Fibroblast of gingiva (primary cell): ENCODE results near the gene C17orf50.
"Not testable (repeated sequence)": the region's sequence is repeated elsewhere in the genome, so short reads cannot be mapped to it uniquely, and the experiment has no call there.

Experiments used
- DNase-seq: peaks from one replicate; pipeline ENCODE4 v3.0.0-alpha.2; 2011; ENCODE audit warnings: low read depth

The C17orf50 gene

DNA sequence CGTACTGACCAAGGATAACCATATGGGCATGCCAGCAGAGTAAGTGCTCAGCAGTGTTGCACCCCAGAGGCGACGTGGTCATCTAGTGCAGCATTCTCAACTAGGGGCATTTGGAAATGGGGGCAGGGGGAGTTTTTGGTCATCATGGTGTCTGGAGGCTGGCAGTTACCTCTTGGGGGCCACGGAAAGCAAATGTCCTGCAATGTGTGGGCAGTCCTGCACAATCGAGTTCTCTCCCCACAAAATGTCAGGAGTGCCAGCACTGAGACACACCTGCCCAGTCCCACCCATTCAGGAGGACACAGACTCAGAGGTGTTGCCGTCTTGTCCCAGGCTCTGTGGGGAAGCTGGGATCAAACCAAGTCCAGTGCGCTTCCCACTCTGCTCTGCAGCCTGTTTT is 26.3 kb upstream of the C17orf50 start:
- DNase-seq: no peak

DNA sequence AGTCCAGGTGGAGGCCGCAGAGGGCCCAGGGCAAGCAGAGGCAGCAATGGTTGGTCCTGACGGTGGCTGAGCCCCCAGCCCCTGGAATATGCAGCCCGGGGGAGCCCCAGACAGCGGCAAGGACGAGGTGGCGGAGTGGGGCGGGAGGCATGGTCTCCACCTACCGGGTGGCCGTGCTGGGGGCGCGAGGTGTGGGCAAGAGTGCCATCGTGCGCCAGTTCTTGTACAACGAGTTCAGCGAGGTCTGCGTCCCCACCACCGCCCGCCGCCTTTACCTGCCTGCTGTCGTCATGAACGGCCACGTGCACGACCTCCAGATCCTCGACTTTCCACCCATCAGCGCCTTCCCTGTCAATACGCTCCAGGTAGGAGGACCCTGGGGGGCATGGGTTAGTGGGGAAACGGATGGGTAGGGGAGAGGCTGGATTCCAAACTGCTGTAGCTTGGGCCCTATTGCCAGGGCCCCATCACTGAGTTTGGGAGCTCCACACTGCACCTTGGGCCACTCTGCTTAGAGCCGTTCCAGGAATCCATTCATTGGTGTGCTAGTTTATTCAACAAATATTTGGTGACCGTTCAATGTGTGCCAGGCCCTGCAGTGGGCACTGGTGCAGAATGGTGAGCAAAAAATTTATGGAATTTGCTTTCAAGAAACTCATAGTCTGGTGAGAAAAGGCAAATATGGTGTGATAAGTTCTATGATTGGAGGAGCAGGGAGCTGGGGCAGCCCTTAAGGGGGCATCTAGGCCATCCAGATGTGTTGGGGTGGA is 25.5 kb upstream of the C17orf50 start:
- DNase-seq: no peak

DNA sequence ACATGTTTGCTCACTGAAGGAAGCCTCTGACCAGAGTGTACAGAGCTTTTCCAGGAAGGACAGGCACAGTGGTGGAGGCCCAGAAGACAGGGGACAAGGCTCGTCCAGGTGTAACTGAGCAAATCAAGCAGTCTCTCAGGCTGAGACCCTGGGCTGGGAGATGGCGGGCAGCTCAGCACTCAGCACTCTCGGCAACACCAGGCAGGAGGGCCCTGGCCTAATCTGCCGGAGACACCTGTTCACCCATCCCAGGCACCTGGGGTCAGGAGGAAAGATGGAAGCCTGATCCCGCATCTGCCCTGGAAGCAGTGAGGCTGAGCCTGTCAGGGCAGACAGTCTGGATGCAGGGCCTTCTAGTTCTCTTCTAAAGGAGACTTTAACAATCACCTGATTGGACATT is 24.5 kb upstream of the C17orf50 start:
- no peak for DNase-seq

DNA sequence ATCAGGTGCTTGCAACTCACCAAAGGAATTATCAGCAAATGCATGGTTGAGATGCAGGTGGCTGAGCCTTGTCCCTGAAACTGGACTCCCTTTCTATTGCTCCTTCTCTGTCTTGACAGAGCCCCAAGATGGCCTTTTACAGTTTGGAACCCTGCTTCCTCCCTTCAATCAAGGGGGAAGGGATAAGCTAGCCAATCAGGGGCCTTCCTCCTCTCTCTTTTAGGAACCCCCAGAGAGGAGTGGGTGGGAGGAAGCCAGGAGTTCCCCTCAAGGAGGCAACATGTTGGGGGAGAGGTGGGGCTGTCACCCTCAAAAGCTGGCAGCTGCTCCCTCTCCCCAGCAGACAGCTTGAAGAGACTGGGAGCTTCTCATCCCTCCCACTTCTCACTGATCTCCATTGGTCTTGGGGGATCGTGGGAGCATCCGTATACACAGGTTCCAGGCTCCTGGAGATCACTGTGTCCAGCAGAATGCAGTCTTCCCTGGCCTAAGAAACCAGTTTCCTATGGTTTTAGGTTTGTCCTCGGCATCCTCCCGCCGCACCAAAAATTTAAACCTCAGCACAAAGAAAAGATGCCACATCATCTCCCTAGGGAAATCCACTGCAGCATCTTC is 22.1 kb upstream of the C17orf50 start:
- no peak for DNase-seq

DNA sequence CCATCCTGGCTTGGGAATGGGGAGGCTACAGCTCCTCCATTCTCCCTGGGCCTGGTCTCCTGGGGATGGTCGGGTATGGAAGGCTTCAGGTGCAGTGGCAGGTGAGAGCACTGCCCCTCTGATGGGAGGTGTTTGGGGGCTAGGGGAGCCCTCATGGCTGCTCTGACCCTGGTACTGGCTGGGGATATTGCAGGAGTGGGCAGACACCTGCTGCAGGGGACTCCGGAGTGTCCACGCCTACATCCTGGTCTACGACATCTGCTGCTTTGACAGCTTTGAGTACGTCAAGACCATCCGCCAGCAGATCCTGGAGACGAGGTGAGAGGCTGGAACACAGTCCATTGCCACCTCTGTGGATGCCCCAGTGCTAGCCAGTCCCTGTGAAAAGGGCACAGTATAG is 20.5 kb upstream of the C17orf50 start:
- DNase-seq: no peak

DNA sequence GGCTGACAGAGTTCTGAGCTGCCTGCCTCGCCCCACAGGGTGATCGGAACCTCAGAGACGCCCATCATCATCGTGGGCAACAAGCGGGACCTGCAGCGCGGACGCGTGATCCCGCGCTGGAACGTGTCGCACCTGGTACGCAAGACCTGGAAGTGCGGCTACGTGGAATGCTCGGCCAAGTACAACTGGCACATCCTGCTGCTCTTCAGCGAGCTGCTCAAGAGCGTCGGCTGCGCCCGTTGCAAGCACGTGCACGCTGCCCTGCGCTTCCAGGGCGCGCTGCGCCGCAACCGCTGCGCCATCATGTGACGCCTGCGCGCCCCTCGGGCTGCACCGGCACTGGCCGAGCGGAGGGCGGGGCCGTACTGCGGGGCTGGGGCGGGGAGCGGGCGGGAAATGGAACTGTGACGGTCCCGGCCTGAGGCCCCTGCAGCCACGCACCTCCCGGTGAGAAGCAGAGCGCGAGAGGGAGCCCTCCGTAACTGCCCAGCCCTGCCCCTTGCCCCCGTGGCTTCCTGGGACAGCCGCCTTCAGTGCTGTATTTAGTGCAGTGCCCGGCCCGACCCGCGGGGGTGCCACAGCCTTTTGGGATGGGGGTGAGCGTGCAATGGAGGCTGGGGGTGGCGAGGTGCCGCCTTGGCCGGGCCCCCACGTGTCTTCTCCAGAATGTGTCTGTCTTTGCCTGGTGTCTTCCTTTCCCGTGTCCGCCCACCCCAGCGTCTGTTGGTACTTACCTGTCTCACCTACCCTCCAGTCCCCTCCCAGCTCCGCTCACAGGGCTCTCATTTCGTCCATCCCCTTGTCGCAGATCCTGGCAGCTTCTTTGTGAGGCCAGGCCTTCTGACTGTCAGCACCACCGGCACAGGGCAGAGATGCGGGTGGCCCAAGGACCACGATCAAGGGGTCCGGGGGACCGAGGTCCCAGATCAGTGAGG is 19.4 kb upstream of the C17orf50 start:
- peak; percentile 13 for DNase-seq

DNA sequence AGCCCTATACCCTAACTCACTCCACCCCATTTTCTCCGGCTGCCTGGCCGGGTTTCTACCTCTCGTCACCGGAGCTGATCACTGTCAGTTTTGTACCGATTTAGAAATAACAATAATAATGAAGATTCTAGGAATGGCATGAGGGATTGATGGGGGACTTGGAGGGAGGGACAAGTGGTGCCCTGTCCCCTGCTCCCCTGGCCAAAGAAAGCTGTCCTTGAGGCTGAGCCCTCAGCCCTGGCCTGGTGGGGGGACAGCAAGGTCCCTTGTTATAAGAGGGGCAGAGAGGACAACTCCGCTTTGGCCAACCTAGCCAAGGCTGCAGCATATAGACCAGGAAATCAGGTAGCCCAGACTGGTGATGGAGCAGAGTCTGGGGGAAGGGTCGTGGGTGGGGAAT is 18.2 kb upstream of the C17orf50 start:
- no peak for DNase-seq

DNA sequence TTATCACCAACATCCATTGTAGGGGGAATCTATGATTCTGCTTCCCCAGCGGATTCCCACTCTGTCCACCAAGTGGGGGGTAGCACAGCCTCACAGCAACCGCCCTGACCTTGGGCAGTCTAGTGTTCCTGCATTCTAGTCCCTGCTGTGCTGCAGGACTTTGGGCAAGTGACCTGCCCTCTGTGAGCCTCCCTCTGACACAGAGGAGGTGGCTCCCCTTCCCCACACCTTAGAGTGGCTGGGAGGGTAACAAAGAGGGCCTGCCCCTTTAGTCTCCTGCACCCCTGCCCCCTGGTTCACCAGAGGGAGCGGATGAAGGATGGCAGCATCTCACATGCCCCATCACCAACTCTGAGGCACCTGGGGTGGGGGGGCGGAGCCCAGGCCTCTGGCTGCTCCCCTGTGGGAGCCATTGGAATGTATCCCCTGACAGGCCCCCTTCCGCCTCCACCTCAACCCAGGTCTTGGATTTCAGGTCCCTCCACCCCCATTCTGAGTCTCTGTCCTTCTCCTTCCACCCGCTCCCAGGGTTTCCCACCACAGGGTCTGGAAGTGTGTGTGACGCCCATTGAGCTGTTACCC is 17.7 kb upstream of the C17orf50 start:
- no peak for DNase-seq

DNA sequence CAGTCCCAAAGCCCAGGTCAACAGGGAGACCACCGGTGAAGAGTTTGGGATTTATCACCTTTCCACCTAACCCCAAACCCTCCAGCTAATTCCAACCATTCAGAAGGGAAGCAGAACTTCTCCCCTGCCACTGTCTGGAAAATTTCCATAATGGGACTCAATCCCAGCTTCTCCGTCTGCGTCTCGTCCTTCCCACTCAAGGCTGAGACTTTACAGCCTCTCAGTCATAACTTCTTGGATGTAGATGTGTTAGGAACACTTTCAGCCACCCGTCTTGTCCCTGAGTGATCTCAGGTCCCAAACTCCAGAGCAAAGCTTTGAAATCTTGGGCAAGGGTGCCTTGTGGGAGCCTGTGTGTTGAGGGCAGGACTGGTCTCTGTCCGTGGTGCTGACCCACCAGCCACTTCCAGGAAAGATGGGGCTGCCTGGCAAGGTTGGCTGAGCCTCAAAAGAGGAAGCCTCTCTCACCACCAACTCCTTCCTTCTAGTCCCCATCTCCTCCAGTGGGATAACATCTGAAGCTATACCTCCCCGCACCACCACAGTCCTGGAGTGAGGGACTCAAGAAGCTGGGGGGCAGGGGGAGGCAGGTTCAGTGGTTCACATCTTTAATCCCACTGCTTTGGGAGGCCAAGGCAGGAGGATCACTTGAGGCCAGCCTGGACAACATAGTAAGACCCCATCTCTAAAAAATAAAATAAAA is 16.9 kb upstream of the C17orf50 start:
- peak; percentile 26 for DNase-seq

DNA sequence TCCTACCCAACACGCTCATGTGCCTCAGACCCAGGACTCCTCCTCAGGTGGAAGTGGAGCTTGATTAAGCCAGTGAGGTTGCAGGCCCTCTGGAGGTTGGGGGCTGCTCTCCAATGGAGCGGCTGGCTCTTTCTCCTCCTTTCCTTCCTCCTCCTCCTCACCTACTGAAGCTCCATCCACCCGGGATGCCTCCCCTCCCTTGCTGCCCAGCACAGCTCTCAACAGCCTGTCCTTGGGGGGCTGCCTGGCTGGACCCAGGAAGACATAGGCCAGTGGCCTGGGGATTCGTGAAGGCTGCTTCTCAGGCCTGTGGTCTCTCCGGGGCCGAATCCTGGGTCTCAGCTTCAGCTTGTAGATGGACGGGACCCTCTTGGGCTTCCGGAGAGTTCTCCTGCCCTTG is 15.9 kb upstream of the C17orf50 start:
- no peak for DNase-seq

DNA sequence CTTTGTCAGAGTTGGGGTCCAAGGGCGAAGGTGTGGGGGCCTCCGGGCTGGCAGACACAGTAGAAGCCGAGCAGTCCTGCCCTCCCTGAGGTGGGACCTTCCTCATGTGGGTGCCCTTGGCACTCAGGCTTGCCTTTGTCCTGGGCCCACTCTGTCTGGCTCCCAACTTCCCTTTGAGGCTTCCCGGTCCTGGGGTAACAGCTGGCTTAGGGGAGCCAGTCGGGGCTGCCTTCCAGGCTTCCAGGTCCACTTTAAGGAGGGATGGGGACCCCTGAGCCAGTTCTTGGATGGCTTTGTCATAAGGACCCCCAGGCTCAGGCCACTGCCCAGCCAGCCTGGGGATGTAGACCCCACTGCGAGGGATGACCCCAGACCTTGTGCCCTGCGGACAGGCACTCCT is 15.4 kb upstream of the C17orf50 start:
- DNase-seq: no peak

DNA sequence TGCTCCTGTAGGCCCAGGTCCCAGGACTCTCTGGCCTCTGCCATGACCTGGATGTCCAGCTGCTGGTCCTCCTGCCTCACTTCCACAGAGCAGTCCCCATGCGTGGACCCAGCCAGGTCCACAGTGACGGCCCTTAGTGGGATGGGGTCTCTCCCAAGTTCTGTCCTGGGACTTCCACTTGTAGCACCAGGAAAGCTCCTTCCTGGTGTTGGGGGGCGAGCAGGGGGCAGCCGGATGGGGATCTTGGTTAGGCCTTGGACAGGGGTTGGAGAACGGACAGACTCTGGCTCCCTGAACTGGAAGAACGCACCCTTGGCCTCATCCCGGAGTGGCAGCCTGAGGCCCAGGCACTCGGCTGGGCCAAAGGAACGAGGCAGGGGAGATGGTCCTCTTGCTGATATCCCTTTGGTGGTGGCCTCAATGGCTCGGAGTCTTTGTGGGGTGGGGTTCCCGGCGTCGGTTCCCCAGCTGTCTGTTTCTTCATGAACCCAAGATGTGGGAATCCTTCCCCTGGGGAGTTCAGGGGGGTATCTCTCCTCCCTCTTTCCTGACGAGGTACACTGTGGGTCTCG is 14.9 kb upstream of the C17orf50 start:
- DNase-seq: no peak

DNA sequence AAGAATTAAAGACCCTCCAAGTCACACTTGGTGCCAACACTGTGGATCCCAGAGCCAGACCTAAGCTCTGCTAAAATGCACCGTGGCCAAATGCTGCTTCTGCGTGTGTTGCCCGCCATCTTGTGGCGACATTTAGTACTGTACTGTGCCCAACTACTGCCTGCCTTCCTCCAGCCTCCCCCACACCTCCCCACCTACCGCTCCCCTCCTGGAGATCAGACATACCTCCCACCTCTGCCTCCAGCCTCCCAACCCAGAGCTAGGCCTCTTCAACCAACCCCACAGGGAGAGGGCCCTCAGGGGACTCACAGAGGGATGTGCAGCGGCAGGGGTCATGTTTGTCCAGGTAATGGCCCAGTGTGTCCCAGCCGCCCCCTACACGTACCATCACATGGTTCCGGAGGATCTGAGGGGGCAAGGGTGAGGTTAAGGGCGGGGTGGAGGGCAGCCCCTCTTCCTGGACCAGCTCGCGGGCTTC is 13.1 kb upstream of the C17orf50 start:
- DNase-seq: peak; percentile 65

DNA sequence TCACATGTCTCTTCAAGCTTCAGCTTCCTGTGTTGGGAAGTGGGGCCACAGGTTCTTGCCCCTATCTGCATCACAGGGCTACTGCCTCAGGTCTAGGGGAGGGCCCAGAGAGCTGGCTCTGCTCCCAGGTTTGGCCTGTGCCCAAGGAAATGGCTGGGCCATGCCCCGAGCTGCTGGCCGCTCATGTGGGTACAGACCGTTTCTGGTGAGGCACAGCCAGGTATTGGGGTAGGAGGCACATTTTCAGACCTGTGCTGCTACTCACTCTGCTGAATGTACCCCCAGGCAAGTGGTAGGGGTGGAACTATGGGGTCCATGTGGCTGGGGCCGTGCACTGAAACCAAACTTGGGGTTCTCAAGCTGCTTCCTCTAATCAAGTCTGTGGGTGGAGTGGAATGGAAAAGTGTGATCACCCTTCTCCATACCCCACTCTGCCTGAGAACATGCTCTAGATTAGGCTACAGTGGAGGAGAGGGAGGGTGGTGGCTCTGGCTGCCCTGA is 12.3 kb upstream of the C17orf50 start:
- DNase-seq: no peak

DNA sequence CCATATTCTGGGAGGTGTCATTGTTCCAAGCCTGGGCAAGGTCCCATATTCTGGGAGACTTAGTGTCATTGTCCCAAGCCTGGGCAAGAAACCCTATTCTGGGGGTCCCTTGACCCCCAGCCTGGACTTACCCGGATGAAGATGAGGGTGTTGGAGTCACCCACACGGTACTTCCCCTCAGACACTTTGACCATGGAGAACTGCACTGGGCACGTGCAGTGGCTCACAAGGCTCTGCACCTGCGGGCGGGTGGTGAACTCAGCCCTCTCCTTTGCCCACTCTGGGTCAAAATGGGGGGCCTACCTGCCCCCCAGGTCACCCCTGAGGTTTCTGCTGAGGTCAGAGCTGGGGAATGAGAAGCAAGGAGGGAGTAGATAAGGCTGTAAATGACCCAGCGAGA is 11.7 kb upstream of the C17orf50 start:
- no peak for DNase-seq

DNA sequence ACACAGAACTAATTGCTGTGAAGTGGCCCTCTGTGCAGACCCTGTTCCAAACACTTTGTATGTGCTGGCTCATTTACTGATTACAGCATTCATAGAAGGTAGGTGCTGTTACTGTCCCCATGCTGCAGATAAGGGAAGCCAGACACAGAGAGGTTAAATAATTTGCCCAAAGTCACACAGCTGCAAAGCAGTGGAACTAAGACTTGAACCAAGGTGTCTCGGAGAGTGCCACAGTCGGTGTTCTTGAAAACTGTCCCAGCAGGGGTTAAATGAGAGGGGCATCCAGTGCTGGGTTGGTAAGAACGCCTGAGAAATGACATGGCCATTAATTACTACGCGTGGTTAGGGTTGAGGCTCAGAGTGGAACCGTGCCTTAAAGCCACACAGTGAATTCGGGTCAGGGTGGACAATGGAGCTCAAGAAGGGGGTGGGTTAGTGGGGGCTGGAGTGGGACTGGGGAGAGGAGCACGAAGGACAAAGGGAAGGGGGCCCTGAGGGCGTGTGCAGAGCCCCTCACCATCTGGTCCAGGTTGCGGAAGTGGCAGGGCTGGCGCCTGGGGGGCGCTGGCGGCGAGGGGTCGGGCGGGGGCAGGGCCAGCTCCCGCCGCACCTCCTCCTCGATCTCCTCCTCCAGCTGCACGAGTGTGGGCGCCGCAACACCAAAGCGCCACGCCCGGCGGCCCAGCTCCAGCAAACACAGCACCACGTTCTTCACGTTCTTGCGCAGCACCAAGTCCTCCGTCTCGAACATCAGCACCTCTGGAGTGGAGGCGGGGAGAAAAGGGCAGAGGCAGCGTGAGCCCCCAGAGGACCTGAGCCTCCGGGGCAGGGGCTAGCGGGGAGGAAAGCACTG is 10.9 kb upstream of the C17orf50 start:
- DNase-seq: no peak

DNA sequence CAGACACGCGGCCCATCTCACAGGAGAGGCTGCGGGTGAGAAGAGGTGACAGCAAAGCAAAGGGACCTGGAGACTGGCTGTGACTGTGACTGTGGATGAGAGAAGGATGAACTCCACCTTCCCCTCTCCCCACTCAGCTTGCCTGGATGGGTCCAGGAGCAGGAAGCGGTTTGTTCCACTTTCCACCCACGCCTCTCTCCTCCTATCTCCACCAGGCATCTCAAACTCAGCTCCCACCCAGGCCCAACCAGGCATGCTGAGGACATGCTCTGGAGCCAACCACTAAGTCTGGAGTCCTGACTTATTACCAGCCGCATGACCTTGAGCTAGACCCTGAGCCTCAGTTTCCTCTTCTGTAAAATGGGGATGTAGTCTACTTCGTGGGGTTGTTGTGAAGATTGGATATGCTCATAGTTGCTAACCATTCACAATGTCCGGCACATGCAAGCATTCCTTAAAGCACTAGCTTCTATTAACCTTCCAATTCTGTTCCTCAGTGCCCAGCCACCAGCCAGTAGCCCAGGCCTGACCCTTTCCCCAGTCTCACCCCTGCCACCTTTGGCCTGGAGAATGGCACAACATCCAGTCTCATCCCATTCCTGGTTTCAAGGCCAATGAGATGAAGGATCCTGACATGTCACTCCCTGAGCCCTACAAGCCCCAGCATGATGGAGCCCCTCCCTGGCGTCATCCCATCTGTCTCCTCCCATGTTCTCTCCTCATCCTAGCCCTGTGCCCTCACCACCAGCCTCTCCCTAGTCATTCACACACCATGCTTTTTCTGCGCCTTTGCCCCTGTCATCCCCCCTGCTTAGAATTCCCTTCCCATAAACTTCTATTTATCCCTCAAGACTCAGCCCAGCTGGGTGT is 9.9 kb upstream of the C17orf50 start:
- DNase-seq: no peak

DNA sequence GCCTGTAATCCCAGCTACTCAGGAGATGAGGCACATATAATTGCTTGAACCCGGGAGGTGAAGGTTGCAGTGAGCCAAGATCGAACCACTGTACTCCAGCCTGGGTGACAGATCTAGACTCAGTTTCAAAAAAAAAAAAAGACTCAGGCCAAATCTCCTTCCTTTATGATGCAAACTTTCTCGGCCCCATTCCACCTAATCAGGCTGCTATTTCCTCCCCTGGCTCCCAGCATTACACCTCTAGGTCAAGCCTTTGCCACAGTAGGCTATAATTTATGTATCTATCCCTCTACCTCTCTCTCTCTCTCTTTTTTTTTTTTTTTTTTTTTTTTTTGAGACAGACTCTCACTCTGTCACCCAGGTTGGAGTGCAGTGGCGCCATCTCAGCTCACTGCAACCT is 9.1 kb upstream of the C17orf50 start:
- DNase-seq: not testable (repeated sequence)

DNA sequence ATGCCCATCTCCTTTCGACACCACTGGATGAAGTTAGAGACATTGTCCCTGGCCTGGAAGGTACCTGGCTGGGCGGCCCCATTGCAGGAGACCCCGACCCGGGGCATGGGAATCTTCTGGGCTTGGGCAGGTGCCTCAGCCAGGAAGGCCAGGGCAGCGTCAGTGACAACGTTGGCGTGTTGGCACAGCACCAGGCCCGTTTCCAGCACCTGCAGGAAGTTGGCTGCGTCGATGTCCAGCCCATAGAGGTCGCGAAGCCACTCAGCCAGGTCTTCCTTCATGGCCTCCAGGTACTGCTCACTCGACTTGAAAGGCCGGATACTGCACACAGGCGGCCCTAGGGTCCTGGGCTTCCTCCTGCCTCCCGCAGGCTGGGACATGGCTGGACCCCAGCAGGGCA is 8.2 kb upstream of the C17orf50 start:
- no peak for DNase-seq
